Esophagus muscularis mucosa (tissue), 4 donors: Measurements from ENCODE around the gene COL4A1. TPM values are rescaled to one million over a fixed set of nuclear protein-coding genes. Genes with fewer than 3 reads are reported as not detected.
"Not testable (repeated sequence)": the region's sequence is repeated elsewhere in the genome, so short reads cannot be mapped to it uniquely, and the experiment has no call there.

Experiments
- DNase-seq: peaks from one replicate; pipeline ENCODE4 v3.0.0-alpha.2; 2017; ENCODE audit errors: extremely low spot score
- H3K27ac ChIP-seq, 4 donors: fragments of 200-600 bp; sonication (generic); replicated peaks in 1 of 4; 1 replicate in 3 of 4; 2 replicates in 1 of 4; pipeline ENCODE4 v1.5.1; 2016 to 2019; ENCODE audit warnings: mild to moderate bottlenecking in 1 of 4
- H3K27me3 ChIP-seq, 4 donors: fragments of 200-600 bp; sonication (generic); one replicate each; pipeline versions ENCODE4 v1.5.1 to v1.6.0; 2016 to 2019
- H3K36me3 ChIP-seq, 4 donors: fragments of 200-600 bp; sonication (generic); one replicate each; pipeline ENCODE4 v1.5.1; 2016 to 2019
- H3K4me1 ChIP-seq, 4 donors: fragments of 200-600 bp; sonication (generic); one replicate each; pipeline ENCODE4 v1.5.1; 2016 to 2019
- H3K4me3 ChIP-seq, 4 donors: fragments of 200-600 bp; sonication (generic); 1 replicate in 2 of 4; 2 replicates in 2 of 4; pipeline ENCODE4 v1.5.1; 2016 to 2019; ENCODE audit warnings: mild to moderate bottlenecking in 4 of 4, moderate library complexity in 1 of 4
- H3K9me3 ChIP-seq, 4 donors: fragments of 200-600 bp; sonication (generic); 1 replicate in 3 of 4; 2 replicates in 1 of 4; pipeline ENCODE4 v1.5.1; 2016 to 2019
- CTCF ChIP-seq, 3 experiments: fragments of 200-600 bp in 2 of 3; fragments of 450-650 bp in 1 of 3; sonication (generic) in 2 of 3; IDR thresholded peaks; one replicate each; pipeline ENCODE4 v1.5.1; 2017 to 2019; ENCODE audit warnings: antibody characterized with exemption in 3 of 3, mild to moderate bottlenecking in 2 of 3, moderate library complexity in 1 of 3
- EP300 ChIP-seq: sonication (generic); formaldehyde crosslinking; IDR thresholded peaks from one replicate; pipeline ENCODE4 v1.6.1; 2017; ENCODE audit warnings: antibody characterized with exemption
- POLR2A ChIP-seq: fragments of 450-650 bp; IDR thresholded peaks from one replicate; pipeline ENCODE4 v1.6.1; 2017; ENCODE audit warnings: antibody characterized with exemption, moderate library complexity, mild to moderate bottlenecking, low read depth
- POLR2AphosphoS5 ChIP-seq, 2 donors: sonication (generic); formaldehyde crosslinking; IDR thresholded peaks; one replicate each; pipeline ENCODE4 v1.6.1; 2017; ENCODE audit warnings: antibody characterized with exemption in 2 of 2
- WGBS: methylation state at CpG from one replicate; pipeline ENCODE4 v1.1.5; 2018; 5-methylcytosine and 5-hydroxymethylcytosine counted together
- intact Hi-C: fragments of 100-400 bp; cut with DNase I; formaldehyde crosslinking; loops from one replicate; pipeline ENCODE4 v1.15.1; 2023
- total RNA-seq, 4 donors: library from RNA; depleted of rRNA; stranded (reverse); fragments of >200 nt; gene quantifications; one replicate each; pipeline versions ENCODE4 v1.1.0 to v1.2.1, GENCODE V29; 2016

The COL4A1 gene
- total RNA-seq, 4 donors from 2014 or later = 328 to 578 (median 405) TPM

DNA sequence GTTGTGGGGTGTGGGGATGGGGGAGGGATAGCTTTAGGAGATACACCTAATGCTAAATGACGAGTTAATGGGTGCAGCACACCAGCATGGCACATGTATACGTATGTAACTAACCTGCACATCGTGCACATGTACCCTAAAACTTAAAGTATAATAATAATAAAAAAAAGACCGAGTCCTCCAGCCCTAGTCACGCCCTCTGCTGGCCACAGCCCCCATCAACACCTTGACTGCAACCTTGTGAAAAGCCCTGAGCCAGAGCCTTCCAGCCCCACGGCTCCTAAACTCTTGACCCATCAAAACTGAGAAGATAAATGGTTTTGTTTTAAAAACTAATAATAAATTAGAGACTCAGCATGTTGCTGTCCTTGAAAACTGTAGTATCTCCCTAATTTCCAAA, 194.6 kb downstream of the COL4A1 start:
- H3K27ac ChIP-seq, intact Hi-C loops, H3K4me3 ChIP-seq, H3K9me3 ChIP-seq, H3K27me3 ChIP-seq, H3K36me3 ChIP-seq, DNase-seq: not testable (repeated sequence)
- peaks cover 15 to 30% (median 28%) of the 10 kb centered on the region in 4 donors for H3K4me1 ChIP-seq
- WGBS = 65% methylated on average over 6 of the region's 6 CpGs
- TF ChIP-seq CTCF (IDR thresholded peaks at IDR 0.05) = peak in 2 of 3 experiments; percentile 16 to 31

DNA sequence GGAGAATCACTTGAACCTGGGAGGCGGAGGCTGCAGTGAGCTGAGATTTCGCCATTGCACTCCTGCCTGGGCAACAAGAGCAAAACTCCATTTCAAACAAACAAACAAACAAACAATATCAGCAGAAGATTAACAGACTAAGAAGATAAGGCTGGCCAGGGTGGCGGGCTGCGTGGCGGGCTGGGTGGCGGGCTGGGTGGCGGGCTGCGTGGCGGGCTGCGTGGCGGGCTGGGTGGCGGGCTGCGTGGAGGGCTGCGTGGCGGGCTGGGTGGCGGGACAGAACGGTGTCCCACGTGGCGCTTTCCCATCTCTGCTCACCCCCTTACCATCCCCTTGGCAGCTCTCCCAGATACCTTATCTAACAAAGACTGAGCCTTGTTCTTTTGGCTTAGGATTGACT, 196.2 kb downstream of the COL4A1 start:
- Histone ChIP-seq H3K9me3 (no peaks in the 10 kb centered on the region), H3K27ac (peak overlapping the region; percentile 70 to 85 (median 82)), H3K27me3 (no peaks in the 10 kb centered on the region), H3K4me1 (peaks cover 30 to 45% (median 43%) of the 10 kb centered on the region in 4 donors), H3K4me3 (no peak overlapping the region), H3K36me3 (no peaks in the 10 kb centered on the region)
- 96% methylated on average over 16 of the region's 19 CpGs for whole genome bisulfite sequencing
- TF ChIP-seq CTCF (IDR thresholded peaks at IDR 0.05) (no peak), POLR2AphosphoS5 (IDR thresholded peaks at IDR 0.05) (no peak), POLR2A (no peak), EP300 (no peak)
- DNase-seq = no peak
- intact Hi-C loops = no loop called here

GRCh38 chr13:110109910-110110309, 197.0 kb downstream of the COL4A1 start:
- H3K4me1 ChIP-seq = peaks cover 30 to 46% (median 43%) of the 10 kb centered on the region in 4 donors

GRCh38 chr13:110109140-110109783, 197.7 kb downstream of the COL4A1 start:
- H3K27ac ChIP-seq = peak overlapping the region; percentile 70 to 85 (median 82)

More at GRCh38 chr13:110109910-110110309, 197.0 kb downstream of the COL4A1 start:
- 41% methylated on average over 15 of the region's 15 CpGs for WGBS
- no peak for DNase-seq
- peak overlapping the region in 1 of 4 donors; percentile 2 for H3K4me3 ChIP-seq
- intact Hi-C loops = loop anchor here (5.0 to 10.0 kb wide), 5 partner anchors 235 to 1193 kb away; partner anchors contain the start of gene IRS2
- no peaks in the 10 kb centered on the region for H3K27me3 ChIP-seq
- no peaks in the 10 kb centered on the region for H3K9me3 ChIP-seq
- TF ChIP-seq CTCF (IDR thresholded peaks at IDR 0.05) (peak in 1 of 3 experiments; percentile 11), POLR2A (no peak), EP300 (no peak), POLR2AphosphoS5 (IDR thresholded peaks at IDR 0.05) (peak; percentile 47 to 75)
- H3K27ac ChIP-seq = peak overlapping the region; percentile 70 to 85 (median 82)
- no peaks in the 10 kb centered on the region for H3K36me3 ChIP-seq

More at GRCh38 chr13:110109140-110109783, 197.7 kb downstream of the COL4A1 start:
- H3K27me3 ChIP-seq = no peaks in the 10 kb centered on the region
- peaks cover 30 to 46% (median 41%) of the 10 kb centered on the region in 4 donors for H3K4me1 ChIP-seq
- intact Hi-C loops = loop anchor here (5.0 to 10.0 kb wide), 5 partner anchors 234 to 1192 kb away; partner anchors contain the start of gene IRS2
- no peak for TF ChIP-seq CTCF (IDR thresholded peaks at IDR 0.05)
- TF ChIP-seq POLR2AphosphoS5 (IDR thresholded peaks at IDR 0.05) = no peak
- no peak for TF ChIP-seq EP300
- no peak for TF ChIP-seq POLR2A
- H3K4me3 ChIP-seq = peak overlapping the region in 1 of 4 donors; percentile 2
- 64% methylated on average over 10 of the region's 10 CpGs for WGBS
- H3K36me3 ChIP-seq = no peaks in the 10 kb centered on the region
- H3K9me3 ChIP-seq = no peaks in the 10 kb centered on the region
- no peak for DNase-seq
